ENCODE data around the gene ATP8B4. TPM values are rescaled to one million over a fixed set of nuclear protein-coding genes. Genes with fewer than 3 reads are reported as not detected.
"Not testable (repeated sequence)": the region's sequence is repeated elsewhere in the genome, so short reads cannot be mapped to it uniquely, and the experiment has no call there.

ATP8B4 gene
- polyA plus RNA-seq, 3 donors = 3.1 to 3.6 (median 3.5) TPM

GRCh38 chr15:49977306-49977705 lies 141.7 kb downstream of the ATP8B4 start:
- no peak for DNase-seq (ENCODE audit: low read depth in 3 of 3, low spot score in 2 of 3)

- no peak for DNase-seq (ENCODE audit: low read depth in 3 of 3, low spot score in 2 of 3)
Measured at GRCh38 chr15:49964551-49964950, 154.5 kb downstream of the ATP8B4 start.

- peak in 2 of 3 donors; percentile 15 to 16 for DNase-seq (ENCODE audit: low read depth in 3 of 3, low spot score in 2 of 3)
Measured at GRCh38 chr15:49964061-49964460, 155.0 kb downstream of the ATP8B4 start.

GRCh38 chr15:49963033-49963772 lies 155.8 kb downstream of the ATP8B4 start:
- DNase-seq (ENCODE audit: low read depth in 3 of 3, low spot score in 2 of 3) = not testable (repeated sequence)

GRCh38 chr15:49962044-49962602 lies 156.9 kb downstream of the ATP8B4 start:
- DNase-seq (ENCODE audit: low read depth in 3 of 3, low spot score in 2 of 3) = no peak

GRCh38 chr15:49953421-49953820 lies 165.6 kb downstream of the ATP8B4 start:
- no peak for DNase-seq (ENCODE audit: low read depth in 3 of 3, low spot score in 2 of 3)

- DNase-seq (ENCODE audit: low read depth in 3 of 3, low spot score in 2 of 3) = no peak
Measured at GRCh38 chr15:49946681-49947080, 172.4 kb downstream of the ATP8B4 start.

- DNase-seq (ENCODE audit: low read depth in 3 of 3, low spot score in 2 of 3) = no peak
Measured at GRCh38 chr15:49934487-49934886, 184.5 kb downstream of the ATP8B4 start.

GRCh38 chr15:49927189-49927861 lies 191.7 kb downstream of the ATP8B4 start:
- no peak for DNase-seq (ENCODE audit: low read depth in 3 of 3, low spot score in 2 of 3)

GRCh38 chr15:49926740-49927139 lies 192.3 kb downstream of the ATP8B4 start:
- DNase-seq (ENCODE audit: low read depth in 3 of 3, low spot score in 2 of 3) = no peak

- no peak for DNase-seq (ENCODE audit: low read depth in 3 of 3, low spot score in 2 of 3)
Measured at GRCh38 chr15:49923671-49924070, 195.4 kb downstream of the ATP8B4 start.

GRCh38 chr15:49919034-49919433 lies 200.0 kb downstream of the ATP8B4 start:
- no peak for DNase-seq (ENCODE audit: low read depth in 3 of 3, low spot score in 2 of 3)

- DNase-seq (ENCODE audit: low read depth in 3 of 3, low spot score in 2 of 3) = no peak
Measured at GRCh38 chr15:49918121-49918520, 200.9 kb downstream of the ATP8B4 start.

- no peak for DNase-seq (ENCODE audit: low read depth in 3 of 3, low spot score in 2 of 3)
Measured at GRCh38 chr15:49916998-49917397, 202.0 kb downstream of the ATP8B4 start.

GRCh38 chr15:49915822-49916221 lies 203.2 kb downstream of the ATP8B4 start:
- DNase-seq (ENCODE audit: low read depth in 3 of 3, low spot score in 2 of 3) = no peak

GRCh38 chr15:49908933-49909295 lies 210.1 kb downstream of the ATP8B4 start:
- no peak for DNase-seq (ENCODE audit: low read depth in 3 of 3, low spot score in 2 of 3)

GRCh38 chr15:49908236-49908932 lies 210.6 kb downstream of the ATP8B4 start:
- no peak for DNase-seq (ENCODE audit: low read depth in 3 of 3, low spot score in 2 of 3)

- no peak for DNase-seq (ENCODE audit: low read depth in 3 of 3, low spot score in 2 of 3)
Measured at GRCh38 chr15:49906966-49907365, 212.1 kb downstream of the ATP8B4 start.

GRCh38 chr15:49905221-49905620 lies 213.8 kb downstream of the ATP8B4 start:
- DNase-seq (ENCODE audit: low read depth in 3 of 3, low spot score in 2 of 3) = no peak

- no peak for DNase-seq (ENCODE audit: low read depth in 3 of 3, low spot score in 2 of 3)
Measured at GRCh38 chr15:49904296-49904695, 214.7 kb downstream of the ATP8B4 start.
